NCI-H2227 (cell line): Measurements from ENCODE around the gene SDK2.
"Not testable (repeated sequence)": the region's sequence is repeated elsewhere in the genome, so short reads cannot be mapped to it uniquely, and the experiment has no call there.

Experiments used
- DNase-seq: peaks from one replicate; lab custom pipeline; 2025; ENCODE audit not compliant: unreplicated experiment; lab: John Stamatoyannopoulos, UW

SDK2 gene

DNA sequence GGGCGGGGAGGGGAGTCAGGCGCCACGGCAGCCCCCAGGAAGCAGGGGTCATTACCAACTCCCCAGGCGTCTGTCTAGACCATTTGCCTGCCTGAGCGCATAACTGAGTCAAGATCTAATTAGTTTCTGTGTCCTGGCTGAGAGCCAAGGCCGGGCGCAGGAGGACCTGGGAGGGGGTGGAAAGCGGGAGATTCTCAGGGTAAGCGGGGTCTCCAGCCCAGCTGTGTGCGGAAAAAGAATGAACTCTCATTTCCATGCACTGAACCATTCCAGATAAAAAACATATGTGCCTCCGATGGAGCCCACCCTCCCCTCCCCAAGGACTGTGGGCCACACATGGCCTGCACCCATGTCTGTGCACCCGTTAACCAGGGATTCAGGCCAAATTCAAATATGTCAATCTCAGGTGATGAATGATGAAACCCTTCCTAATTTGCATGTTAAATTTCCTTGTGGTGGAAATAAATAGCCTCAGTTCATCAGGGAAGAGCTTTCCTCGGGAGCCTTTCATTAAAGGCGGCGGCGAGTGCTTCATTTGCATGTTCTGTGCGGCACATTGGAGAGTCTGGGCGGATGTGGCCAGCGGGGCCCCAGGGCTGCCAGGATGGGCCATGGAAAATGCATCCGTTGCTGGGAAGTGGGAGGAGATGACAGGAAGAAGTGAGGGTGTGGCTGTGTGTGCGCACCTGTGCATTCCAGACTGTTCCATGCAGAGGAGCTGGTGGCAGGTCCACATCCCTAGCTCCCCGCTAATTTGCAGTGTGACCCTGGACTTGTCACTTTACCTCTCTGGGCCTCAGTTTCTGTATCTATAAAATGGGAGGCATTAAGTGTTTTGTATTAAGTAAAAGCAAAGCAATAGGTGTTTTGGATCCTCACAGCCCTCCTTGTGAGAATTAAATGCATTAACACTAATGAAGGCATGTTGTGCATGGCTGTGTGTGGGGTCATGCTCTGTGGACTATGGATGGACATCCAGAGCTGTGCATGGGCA is 151.1 kb downstream of the SDK2 start:
- DNase-seq, result peak; percentile 58

DNA sequence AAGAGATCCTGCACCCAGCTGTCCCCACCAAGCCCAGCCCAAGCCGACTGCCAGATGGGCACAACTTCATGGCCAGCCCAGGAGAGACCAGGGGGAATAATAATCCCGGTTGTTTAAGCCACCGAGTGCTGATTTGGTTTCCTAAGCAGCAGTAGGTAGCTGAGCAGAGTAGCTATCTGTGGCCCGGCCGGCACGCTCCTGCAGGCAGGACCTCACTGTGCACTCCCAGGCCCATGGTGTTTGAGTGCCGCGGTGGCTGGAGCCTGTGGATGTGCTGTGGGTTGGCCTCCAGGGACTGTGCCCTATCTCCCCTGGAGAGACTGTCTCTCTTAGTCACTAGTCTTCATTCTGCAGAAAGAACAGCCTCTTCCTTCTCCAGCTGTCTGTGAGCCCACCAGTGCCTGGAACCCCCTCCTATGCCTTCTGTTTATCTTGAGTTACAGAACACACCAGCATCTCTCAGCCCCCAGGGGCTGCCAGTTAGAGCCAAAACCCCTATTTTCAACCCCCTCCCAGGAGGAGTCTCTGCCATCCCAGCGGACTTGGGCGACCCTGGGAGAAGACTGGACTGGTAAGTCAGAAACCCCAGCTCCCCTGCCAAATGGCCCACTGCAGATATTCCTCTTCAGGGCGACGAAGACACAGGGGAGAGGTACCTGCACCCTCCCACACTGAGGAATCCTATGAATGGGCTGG is 152.0 kb downstream of the SDK2 start:
- DNase-seq, result no peak

DNA sequence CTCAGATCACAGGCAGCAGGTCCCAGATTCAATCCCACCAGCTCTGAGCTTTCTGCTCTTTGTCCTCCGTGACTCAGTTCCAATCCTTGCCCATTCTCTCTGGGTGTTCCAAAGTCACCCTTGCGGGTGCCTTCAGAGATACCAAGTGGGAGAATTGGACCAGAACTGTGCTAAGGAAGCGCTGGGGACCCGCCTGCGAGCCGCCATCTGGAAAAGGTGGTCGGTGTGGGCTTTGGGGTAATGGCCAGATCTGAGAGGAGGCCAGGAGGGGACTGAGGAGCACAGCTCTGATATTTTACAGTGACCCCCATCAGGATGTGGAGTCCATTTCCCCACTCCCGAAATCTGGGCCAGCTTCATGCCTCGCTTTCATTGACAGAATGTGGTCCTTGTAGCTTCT is 152.6 kb downstream of the SDK2 start:
- DNase-seq, result no peak

DNA sequence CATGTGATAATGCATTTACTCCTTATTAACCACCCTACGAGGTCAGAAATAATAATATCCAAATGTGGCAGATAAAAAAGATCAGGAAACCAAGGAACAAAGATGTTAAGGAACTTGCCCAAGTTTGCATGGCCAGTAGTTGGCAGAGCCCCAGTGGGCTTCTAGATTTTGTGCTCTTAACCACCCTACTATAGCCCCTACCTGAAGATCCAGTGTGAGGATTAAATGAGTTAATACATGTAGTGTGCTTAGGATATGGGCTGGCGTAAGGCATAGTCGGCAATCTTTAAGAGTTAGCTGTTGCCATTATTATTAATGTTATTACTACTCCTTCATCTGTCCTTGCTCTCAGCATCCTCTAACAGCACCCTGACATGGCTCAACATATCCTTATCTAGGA is 153.4 kb downstream of the SDK2 start:
- no peak for DNase-seq

DNA sequence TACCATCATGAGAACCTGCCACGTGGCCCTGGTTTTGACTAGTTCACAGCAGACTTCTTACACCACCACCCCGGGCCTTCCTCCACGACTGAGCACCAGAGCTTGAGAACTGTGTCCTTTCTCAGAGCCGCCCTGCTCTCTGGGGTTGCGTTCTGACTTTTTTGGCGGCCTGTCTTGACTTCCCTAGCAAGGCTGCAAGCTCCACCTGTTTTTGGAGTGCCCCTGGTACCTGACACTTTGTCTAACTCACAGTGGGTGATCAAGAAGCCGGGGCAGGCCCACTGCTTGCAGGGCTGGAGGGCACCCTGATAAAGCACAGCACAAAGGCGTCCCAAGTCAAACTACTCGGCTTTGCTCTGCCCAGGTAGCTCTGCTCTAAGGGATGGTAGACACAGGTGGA is 154.3 kb downstream of the SDK2 start:
- no peak for DNase-seq

DNA sequence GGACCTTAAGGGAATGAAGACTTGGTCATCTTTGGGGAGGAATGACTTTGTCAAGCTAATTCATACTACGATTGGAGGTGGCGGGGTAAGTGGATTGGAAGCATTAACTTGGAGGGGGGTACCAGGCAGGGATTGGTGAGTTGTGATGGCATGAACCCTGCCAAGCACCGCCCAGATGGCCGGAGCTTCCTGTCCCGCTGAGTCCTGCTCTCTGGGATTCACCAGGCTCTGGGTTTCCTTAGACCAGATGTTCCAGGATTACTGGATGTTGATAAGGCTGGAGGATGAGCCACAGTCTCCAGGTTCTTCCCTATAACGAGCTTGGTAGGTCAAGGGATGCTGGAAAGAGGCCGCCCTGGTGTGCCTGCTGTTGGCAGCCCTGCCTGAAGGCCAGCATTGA is 154.9 kb downstream of the SDK2 start:
- DNase-seq, result no peak

DNA sequence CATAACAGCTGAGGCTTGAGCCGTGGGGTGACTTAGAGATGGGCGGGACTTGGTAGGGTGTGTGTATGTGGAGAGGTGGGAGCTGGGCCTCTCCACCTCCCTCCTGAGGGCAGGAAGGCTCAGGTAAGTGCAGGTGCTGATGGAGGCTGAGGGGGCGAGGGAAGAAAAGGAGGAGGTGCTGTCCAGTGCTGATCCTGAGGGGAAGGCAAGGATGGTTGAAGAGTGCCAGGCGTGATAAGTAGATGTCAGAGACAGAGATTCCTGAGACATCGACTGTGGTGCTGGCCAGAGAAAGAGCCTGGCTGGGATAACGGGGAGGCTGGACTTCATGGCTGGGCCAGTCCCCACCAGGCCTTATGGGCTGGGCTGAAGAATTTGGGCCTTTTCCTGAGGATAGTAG is 159.1 kb downstream of the SDK2 start:
- DNase-seq, result no peak

DNA sequence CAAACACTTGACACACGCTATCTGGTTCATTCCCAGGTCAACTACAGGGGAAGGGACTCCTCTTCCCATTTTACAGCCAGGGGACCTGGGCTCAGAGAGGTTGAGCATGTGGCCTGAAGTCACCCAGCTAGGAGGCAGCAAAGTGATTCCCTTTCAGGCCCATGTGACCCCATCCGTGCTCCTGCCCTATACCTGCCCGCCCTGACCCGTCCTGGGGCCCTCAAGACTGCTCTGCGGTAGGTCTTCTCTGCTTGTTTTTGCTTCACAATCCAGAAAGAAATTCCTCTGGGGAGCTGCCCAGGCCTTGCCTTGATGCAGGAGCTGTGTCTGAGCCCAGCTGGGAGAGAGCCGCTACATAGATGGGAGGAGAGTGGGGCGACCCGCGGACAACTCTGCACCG is 161.4 kb downstream of the SDK2 start:
- no peak for DNase-seq

DNA sequence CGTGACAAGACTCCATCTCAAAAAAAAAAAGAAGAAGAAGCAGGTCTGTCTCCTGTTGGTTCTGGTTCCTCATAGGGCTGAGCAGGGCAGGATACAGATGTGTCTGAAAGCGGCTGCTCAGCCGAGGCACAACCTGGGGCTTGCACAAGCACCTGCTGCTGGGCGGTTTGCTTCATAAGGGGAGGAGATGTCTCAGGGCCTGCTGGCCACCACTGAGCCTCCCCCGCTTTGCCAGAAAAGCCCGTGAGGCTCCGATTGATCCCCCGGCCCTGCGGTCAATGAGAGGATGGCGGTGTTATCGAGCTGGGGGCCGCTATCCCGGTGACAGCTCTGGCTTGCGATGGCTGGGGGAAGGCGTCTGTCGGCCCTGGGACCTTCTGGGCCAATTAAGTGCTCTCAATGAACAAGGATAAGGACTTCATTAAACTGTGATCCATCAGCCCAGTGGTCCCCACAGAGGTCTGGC is 162.0 kb downstream of the SDK2 start:
- no peak for DNase-seq

DNA sequence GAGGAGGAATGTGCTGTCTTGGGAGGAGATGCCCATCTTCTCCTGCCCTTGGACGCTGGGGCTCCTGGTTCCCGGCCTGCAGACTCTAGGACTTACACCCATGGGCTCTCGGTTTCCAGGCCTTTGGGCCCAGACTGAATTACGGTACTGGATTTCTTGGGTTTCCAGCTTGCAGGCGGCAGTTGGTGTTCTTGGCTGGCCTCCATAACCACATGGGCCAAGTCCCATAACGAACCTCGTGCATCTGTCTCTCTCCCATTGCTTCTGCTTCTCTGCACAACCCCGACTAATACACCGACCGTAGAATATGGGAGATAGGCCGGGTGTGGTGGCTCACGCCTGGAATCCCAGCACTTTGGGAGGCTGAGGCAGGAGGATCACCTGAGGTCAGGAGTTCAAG is 162.6 kb downstream of the SDK2 start:
- DNase-seq, result no peak

DNA sequence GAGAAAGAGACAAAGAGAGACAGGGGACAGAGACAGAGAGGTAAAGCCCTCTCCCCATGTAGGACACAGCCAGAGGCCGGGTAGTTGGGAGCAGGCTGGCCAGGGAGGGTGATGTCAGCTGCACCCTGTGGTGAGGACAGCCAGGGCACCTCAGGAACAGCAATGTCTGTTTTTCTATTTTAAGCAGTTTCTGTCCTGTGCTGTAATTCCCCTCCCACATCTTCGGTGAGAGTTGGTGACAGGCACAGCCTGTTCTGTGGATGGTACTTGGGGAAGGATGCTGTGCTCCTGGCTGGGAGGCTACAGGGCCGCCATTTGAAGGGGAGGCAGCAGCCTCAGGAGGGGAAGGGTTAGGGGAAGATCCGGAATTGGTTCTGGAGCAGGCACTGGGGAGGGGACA is 163.5 kb downstream of the SDK2 start:
- DNase-seq, result no peak

DNA sequence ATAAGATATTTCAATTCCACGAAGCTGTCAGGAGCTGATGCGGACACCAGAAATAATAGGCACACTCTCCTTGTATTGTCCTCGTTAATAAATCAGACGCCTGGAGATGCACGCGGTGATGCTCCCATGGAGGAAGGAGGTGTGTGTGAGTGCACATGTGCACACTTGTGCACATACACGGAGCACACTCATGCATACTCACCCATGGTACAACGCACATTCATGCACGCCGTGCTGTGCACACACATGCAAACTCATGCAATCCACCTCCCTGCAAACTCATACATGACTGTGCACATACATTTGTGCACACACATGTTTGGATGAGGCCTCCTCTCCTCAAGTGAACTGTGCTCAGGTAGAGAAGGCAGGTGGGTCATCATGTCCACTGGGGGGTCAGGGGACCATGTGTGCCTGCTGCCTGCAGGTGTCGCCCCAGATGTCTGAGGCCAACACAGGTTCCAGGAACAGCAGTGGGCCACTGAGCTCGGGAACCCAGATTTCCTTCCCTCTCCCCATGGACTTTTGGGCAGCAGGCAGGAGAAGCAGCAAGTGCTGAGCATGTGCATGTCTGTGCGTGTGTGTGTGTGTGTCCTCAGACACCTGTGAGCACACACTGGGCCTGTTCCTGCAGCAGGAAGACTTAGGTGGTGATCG is 165.3 kb downstream of the SDK2 start:
- no peak for DNase-seq

DNA sequence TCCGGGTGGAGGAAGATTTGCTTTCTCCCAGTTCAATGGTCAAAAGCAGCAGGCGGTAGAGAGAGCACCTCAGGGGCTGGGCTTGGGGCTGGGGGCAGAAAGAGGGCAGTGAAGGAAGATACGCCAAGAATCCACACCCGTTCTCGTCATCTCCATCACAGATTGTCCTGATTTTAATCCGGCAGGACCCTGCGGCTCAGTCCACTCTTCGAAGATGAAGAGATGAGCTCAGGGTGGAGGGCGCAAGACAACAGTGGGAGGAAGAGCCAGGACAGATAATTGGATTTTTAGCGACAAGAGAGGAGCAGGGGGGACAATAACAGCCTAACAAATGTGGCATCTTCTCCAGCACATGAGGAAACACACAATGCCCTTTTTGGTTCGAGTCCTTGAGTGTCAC is 165.9 kb downstream of the SDK2 start:
- DNase-seq, result no peak

DNA sequence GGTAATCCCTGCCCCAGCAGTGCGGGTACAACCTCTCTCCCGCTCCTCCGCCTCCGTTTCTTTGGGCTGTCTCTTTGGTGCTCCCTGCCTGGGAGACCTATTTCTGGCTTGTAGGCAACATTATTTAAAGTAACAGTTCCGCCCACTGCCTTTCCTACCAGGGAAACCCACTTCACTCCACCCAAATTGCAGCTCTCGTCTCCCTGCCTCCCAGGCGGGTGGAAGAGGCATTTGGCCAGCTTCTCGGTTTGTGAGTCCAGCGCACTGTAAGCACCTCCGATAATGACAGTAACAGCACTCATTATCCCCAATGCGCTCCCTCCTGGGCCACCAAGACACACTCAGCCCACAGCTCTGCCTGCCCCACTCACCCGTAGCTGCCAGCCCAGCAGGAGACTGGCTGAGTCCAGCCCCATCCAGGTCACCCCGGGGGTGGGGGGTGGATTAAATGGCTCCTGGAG is 167.3 kb downstream of the SDK2 start:
- peak; percentile 90 for DNase-seq

DNA sequence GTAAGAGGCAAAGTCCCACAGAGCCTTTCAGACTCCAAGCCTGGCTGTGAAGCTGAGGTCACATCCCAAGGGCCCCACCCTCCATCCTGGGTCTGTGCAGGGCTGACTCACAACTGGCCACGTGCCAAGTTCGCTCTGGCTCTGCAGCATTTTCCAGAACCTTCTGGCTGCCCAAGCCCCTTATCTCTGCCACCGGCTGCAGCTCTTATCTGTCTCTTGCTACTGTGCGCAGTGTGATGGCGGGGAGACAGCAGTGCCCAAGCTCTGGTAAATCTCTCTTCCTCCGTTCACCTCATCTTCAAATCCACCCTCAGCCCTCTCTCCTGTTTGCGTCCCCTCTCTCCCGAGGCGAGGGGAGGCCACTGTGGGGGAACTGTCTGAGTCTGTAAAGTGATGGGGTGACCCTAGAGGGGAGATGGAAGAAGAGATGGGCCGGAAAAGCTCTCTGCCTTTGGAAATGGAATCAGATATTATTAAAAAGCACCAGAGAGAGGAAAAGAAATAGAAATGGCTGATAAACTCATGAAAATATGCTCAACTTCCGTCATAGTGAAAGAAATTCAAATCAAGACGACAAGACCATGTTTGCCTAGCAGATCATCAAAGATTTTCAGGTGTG is 169.8 kb downstream of the SDK2 start:
- peak; percentile 57 for DNase-seq

DNA sequence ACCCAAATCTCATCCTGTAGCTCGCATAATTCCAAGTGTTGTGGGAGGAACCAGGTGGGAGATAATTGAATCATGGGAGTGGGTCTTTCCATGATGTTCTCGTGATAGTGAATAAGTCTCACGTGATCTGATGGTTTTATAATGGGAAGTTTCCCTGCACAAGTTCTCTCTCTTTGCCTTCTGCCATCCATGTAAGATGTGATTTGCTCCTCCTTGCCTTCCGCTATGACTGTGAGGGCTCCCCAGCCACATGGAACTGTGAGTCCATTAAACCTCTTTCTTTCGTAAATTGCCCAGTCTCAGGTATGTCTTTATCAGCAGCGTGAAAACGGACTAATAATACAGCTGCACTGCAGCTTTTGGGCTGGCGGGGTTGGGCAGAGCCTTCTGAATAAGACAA is 171.5 kb downstream of the SDK2 start:
- not testable (repeated sequence) for DNase-seq

DNA sequence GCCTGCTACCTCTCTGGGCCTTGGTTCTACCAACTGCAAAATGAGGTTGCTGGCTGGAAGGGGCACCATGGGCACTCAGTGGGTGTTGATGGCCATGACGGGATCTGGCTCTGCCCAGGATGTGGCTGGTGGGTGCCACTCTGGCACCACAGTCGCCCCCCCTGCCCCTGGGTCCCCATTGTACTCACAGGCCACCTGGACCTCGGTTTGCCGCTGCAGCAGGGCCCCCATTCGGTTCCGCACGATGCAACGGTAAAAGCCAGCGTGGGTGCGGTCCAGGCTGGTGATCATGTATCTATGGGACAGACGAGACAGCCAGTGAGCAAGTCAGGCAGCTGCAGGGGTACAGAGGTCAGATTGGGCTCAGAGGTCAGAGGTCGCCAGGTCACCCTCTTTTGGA is 172.3 kb downstream of the SDK2 start:
- DNase-seq, result no peak

DNA sequence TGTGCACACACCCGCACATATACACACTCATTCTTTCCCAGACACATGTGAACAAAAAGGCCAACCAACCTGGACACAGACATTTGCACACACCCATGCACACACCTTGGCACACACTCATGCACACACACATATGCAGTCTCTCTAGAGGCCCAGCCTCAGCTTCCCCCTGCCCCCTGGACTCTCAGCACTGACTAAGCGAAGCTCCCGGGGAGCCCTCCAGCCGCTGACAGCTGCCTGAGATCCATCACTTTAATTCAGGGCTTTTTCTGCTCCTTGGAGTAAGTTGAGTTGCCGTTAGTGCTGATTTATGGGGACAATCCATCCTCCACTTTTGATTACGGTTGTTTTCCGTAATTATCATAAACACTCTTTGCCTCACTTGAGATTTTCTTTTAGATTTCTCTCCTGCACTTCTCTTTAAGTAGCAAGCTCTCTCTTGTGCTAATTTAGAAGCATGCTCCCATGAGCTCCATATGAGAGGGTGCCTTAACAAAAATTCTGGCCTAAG is 173.9 kb downstream of the SDK2 start:
- peak; percentile 62 for DNase-seq

DNA sequence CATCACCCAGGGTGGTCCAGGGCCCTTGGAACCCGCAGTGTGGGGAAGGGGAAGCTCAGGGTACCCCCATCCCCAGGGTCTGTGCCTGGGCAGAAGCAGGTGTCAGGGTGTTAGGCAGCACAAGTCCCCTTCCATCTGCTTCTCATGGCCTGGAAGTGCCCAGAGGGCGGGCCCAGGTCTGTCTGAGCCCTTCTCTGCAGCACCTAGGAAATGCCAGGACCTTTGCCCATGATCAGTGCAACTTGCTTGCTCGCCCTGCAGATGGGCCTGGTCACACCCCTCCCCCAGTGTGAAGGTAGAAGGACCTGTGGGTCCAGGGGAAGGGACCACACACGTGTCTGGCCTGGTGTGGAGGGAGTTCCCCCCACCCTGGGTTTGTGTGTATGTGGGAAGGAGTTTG is 174.9 kb downstream of the SDK2 start:
- DNase-seq, result no peak

DNA sequence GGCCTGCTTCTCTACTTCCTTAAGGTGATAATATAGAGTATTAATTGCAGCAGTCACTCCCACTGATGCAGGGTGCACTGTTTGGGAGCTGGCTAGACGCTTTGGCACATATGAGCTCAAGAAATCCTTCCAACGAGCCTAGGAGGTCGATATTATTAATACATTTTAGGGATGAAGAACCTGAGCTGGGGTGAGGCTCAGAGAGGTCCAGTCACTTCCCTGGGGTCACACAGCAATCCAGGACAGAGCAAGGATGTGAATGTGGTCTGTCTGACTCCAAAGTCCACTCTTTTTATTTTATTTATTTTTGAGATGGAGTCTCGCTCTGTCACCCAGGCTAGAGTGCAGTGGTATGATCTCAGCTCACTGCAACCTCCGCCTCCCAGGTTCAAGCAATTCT is 176.0 kb downstream of the SDK2 start:
- no peak for DNase-seq

DNA sequence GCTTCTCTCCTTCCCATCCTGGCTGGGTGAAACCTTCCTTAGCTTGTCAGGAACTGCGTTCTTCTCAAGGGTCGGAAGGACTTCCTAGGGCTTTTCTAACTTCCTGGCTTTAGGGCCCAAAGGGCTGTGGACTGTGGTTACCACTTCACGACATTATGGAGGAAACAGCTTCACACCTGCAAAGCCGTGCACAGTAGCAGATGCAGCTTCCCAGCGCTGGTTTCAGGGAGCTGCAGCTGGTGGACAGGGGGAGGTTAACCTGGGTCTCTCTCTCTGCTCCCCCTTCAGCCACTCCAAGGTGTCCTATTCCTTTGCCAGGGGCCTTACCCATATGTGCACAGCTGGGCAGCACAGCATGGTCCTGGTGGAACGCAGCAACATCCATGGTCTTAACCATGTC is 176.6 kb downstream of the SDK2 start:
- DNase-seq, result no peak
